Erythroblast (primary cell): ENCODE measurements around the gene KAT2A.
A peak's percentile ranks its signal among the peaks of the same experiment; 100 is the strongest.

ENCODE experiments used
- DNase-seq, 2 experiments: peaks; one replicate each; lab custom pipeline; 2025; lab: John Stamatoyannopoulos, UW
- GATA1 ChIP-seq: IDR thresholded peaks from 2 replicates; pipeline ENCODE4 v1.6.1; 2011; ENCODE audit warnings: low read depth, mild to moderate bottlenecking, control low read depth, low read length, moderate library complexity
- POLR2A ChIP-seq: IDR thresholded peaks from 2 replicates; pipeline ENCODE4 v1.6.1; 2011; ENCODE audit warnings: mild to moderate bottlenecking, low read length

Gene KAT2A

DNA sequence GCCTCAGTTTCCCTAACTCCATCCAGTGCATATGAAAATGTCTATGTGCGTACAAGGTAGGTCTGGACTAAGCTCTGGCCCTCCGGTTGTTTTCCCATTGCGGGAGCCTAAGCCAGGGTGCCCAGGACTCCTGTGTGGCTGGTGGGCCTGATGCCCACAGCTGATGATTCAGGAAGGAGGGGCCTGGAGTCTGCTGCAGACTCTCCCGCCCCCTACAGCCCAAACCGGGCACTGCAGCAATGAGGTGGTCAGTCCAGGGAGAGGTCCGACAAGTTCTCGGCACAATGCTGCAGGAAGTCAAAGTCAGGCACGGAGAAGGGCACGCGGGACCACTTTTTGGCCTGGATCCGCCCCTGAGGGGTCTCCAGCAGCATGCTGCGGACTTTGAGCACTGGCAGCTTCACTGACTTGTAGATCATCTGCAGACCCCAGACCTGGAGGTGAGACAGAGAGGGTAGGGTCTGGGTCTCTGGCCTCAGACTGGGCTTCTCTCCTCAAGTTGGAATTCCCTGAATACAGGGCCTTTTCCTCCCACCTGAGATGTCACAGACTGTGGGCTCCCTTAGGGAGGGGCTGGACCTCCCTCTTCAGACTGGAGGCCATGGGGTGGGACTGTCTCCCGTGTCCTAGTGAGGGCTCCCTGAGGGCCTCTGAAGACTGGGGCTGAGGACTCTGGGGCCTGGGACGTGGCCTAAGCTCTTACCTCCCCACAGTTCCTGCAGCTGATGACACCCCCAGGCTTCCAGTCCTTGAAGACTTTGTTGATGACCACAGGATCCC lies 19.5 kb downstream of the KAT2A start:
- TF ChIP-seq POLR2A: no peak
- no peak for TF ChIP-seq GATA1
- DNase-seq: peak; percentile 72 to 80

DNA sequence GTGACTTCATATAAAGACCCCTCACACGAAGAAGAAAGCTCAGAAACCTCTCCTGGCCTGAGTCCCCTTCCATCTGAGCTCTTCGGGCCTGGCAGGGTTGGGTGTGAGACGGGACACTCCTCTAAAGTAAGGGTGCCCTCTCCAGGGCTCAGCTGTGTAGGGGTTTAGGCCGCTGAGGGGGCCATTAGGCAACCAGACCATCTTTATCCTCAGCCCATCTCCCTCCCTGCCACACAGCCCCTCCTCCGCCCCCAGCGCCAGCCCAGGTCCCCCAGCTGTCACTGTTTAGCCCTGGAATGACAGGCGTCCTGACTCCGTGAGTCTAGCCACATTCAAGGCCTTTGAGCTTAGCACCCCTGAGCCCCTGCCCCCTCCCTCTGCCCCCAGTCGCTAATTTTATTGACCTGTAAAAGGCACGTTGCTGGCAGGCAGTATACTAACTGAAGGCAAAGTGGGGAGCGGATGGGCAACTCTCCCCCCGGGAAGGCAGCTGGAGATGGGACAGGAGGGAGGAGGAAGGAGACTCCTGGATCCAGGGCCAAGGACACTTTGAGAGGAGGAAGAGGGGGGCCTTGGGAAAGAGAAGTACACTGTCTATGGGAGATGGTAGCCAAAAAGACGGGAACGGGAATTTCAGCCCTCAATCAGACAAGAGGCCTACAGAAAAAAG lies 22.3 kb downstream of the KAT2A start:
- TF ChIP-seq GATA1: no peak
- no peak for TF ChIP-seq POLR2A
- DNase-seq: no peak

DNA sequence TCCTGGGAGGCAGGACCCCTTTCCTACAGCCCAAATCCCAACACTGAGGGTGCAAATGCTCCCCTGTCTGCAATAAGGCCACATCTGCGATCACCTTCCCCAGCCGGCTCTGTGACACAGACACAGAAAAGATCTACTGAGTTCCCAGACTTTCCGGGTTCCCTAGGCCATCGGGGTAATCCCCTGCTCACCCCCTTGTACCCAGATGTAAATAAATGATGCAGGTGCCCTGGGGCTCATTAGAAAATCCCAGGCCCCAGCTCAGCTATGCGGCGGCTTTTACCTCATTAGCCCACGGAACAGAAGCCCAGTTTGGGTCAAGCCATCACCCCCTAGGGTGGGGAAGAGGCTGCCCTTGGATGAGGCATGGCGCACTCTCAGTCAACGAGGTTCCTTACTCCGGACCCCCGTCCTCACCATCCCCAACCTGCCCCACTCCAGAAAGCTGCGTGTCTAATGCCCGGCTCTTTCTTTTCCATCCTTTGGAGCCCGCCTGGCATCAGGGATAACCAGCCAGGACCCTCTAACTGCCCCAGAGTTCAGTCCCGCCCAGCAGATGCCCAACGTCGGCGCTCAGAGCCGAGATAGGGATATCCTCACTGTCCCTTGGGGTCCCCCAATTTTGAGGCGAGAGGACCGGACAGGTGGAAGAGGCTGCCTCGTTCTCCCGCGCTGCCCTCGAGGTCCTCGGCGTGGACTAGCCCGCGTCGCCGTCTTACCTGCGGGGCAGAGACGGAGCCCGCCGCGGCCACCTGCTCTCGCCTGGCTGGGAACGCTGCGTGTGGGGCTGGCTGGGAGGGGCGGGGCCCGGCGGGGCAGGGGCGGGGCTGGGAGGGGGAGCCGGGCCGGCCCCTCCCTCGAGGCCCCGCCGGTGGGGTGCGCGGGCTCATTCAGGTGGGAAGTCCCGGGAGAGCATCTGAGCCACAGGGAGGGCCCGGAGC lies 23.2 kb downstream of the KAT2A start, which contains the start of gene ZNF385C:
Gene ZNF385C (minus strand): TSS at position 783 of the 941 bp plus-strand sequence. CDS start 35,417 bp downstream, outside the sequence.
- TF ChIP-seq POLR2A: no peak
- TF ChIP-seq GATA1: no peak
- no peak for DNase-seq

DNA sequence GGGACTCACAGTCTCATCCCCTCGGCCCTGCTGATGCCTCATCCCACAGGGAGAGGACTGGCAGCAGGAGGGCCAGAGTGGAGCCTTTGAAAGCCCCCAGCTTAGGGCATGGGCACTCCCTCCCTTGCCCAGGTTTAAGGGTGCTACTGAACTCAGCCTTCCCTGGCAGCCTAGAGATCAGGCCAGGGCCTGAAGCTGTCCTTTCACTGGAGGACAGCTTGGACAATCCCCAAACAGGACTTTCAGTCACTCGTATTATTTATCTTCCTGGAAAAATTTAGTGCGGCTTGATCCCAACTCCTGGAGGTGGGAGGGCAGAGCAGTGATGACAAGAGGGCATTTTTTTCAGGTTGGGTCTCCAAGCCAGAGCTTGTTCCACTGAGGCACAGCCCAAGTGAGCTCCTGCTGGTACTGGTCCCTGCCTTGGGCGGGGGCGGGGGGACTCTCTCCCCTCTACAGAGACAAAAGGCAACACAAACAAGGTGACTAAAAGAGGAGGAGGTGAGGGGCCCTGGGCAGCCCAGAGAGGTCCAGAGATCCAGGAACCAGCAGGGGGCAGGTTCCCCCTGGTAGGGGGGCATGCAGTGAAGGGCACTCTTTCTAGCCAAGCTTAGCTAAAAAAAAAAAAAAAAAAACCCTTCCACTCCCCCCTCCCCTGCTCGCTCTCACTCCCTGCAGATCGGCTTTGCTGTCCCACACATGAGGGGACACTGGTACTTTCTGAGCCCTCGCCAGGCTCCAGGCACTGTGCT lies 24.6 kb downstream of the KAT2A start:
- no peak for DNase-seq
- TF ChIP-seq POLR2A (no peak), GATA1 (no peak)

DNA sequence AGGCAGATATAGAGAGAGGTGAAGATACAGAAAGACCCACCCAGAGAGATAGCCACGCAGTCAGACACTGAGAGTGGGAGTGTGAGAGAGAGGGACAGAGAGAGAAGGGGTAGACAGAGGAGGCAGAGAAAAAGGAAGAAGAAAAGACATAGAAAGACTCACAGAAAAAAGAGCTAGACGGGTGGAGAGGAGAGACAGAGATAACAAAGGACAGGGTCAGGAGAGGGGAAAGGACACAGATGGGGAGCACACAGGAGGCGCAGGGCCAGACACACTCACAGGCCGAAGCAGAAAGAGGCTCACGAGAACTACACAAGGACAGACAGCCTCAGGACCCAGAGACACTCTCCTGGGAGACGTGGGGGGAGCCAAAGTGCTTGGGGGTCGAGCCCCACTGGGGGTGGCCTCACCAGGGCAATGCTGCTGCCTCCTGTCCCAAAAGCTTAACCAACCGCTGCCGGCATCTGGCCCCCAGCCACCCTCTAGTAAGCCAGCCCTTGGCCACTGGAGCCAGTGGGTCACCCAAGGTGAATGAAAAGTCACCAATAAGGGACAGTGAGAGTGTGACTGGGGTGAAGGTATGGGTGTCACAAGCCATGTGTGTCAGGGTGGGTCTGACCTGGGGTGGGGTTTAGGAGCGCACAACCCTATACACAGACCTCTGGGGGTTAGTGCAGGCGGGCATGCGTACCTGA lies 26.6 kb downstream of the KAT2A start:
- no peak for DNase-seq
- TF ChIP-seq POLR2A: no peak

DNA sequence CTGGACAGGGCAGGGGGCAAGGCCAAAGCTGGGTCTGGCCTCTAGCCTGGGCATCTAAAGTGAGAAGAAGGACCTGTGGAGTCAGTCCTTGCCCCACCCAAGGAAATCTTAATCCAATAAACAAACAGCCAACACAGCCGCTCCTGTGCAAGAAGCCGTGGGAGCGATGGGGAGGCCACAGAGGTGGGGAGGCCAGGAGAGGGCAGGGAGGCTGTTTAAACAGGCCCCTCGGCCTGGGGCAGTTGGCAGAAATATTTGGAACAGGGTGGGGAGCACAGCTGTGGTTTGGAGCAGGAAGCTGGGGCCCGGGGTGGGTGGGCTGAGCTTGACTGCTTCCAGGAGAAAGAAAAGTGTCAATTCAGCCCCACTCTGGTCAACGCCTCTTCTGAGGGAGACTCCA lies 28.2 kb downstream of the KAT2A start:
- TF ChIP-seq POLR2A: no peak
- no peak for TF ChIP-seq GATA1
- DNase-seq: no peak

DNA sequence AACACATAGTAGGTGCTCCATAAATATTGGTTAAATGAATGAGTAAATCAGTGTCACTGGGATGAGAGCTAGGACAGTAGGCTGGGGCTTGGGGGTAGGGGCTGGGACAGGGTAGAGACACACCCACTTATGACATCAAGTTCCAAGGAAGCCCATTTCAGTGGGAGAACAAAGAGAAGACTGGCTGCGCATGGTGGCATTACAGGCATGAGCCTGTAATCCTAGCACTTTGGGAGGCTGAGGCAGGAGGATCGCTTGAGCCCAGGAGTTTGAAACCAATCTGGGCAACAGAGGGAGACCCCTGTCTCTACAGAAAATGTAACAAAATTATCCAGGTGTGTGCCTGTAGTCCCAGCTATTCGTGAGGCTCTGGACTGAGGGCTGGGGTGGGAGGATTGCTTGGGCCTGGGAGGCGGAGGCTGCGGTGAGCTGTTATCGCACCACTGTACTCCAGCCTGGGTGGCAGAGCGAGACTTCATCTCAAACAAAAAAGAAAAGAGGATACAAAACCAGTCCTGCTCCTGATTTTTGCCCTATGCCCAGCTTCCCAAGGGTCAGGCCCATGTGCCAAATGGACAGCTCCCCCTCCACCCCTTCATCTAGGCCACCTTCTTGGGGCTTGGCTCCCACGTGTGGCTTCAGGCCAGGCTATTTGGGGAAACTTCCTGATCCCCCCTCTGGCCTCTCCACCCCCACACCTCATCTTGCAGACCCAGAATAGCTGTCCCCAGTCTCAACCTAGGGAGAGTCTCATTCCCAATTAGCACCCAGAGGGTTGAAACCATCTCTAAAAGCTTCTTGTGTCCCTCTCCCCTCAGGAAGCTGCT lies 30.0 kb downstream of the KAT2A start:
- TF ChIP-seq GATA1 (no peak), POLR2A (no peak)
- DNase-seq: no peak

DNA sequence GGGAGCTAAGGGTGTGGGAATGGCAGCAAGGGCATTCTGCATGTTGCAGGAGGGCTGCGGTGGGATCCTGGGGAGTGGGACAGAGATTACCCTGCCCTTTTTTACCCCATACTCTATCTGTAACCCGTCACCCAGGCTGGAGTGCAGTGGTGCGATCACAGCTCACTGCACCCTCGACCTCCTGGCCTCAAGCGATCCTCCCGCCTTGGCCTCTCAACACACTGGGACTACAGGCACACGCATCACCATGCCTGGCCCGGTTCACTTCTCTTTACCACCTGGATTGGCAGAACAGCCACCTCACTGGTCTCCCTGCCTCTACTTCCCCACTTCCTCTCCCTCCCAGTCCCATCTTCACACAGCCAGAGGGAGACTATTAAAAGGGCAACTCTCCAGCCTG lies 32.4 kb downstream of the KAT2A start:
- TF ChIP-seq GATA1 (no peak), POLR2A (no peak)
- no peak for DNase-seq

DNA sequence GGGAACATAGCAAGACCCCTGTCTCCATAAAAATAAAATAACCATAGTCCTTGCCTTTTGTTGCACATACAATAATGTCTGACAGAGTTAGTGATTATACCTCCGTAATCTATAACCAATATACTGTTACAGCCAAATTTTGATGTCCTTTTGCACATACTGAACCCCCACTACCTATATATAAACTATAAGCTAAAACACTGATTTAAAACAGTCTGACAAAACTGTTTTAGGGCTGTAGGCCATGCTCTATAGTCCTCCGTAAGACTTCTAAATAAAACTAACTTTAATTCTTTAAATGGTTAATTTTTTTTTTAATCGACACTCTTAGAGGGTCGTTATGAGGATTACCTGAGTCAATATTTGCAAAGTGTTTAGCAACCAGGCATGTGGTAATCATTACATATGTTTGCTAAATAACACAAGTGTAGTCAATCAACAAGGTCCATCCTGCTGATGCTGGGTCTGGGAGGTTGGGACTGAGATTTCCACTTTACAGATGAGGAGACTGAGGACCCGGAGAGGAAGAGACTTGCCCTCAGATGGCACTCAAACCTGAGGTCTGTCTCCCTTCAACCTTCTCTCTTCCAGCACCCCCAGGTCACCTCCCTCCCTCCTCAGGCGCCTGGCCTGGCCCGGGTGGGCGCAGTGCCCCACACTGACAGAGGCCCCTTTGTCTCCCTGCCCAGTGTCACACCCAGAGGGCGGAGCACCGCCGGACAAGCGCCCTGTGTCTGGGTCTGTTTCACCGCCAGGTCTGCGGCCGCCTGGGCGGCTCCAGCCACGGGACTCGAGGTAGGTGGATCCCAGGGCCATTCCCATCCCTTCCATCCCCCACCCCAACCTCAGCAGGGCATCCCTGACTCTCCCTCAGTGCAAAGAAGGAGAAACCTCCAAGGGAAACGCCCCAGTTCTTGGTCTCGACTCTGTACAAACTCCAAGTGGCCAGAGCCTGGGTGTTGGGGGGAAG lies 33.1 kb downstream of the KAT2A start:
- DNase-seq: no peak
- TF ChIP-seq POLR2A (no peak), GATA1 (no peak)

DNA sequence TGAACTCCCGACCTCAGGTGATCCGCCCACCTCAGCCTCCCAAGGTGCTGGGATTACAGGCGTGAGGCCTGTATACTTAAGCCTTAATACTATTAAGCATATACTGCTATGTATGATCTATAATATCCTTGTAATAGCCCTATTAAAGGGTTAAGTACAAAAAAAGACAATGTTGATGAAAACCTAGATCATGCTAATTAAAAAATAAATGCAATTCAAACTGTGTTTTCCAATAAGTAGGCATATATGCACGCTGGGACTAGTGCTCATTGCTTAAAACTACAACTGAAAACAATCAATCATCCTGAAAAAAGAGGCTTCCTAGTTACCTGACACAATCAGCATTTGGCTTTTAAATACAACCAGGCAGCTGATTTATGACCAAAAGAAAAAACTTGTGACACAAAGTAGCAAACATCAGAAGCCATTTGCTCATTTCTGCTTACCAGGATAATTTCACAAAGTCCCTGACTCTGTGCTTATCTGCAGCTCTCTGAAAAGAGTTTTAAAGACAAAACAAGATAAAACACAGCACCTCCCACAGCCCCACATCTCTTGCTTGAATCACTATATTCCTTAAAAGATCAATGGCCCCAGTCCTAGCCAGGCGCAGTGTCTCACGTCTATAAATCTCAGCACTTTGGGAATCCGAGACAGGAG lies 34.0 kb downstream of the KAT2A start:
- TF ChIP-seq POLR2A (no peak), GATA1 (no peak)

More for the DNA sequence above, 34.0 kb downstream of the KAT2A start:
- DNase-seq: peak in 1 of 2 experiments; percentile 38
